Gastroesophageal sphincter (tissue), 4 donors: ENCODE data around the gene MT1M. TPM values are rescaled to one million over a fixed set of nuclear protein-coding genes. Genes with fewer than 3 reads are reported as not detected.

ENCODE experiments used
- ATAC-seq: fragments of 150-250 bp; one replicate; pipeline ENCODE4 v1.9.1; 2016; ENCODE audit warnings: mild to moderate bottlenecking, moderate library complexity
- H3K27ac ChIP-seq, 4 donors: fragments of 200-600 bp; sonication (generic) in 3 of 4; 1 replicate in 3 of 4; 2 replicates in 1 of 4; pipeline ENCODE4 v1.5.1; 2016 to 2019
- H3K27me3 ChIP-seq: fragments of 200-600 bp; sonication (generic); one replicate; pipeline ENCODE4 v1.5.1; 2019
- H3K36me3 ChIP-seq, 2 donors: fragments of 200-600 bp; sonication (generic); one replicate each; pipeline ENCODE4 v1.5.1; 2019; ENCODE audit warnings: control low read depth in 1 of 2
- H3K4me1 ChIP-seq, 3 donors: fragments of 200-600 bp; sonication (generic); 1 replicate in 2 of 3; 2 replicates in 1 of 3; pipeline ENCODE4 v1.5.1; 2016 to 2019; ENCODE audit warnings: control low read depth in 2 of 3
- H3K4me3 ChIP-seq, 2 donors: fragments of 200-600 bp; sonication (generic); one replicate each; pipeline ENCODE4 v1.5.1; 2019; ENCODE audit warnings: mild to moderate bottlenecking in 1 of 2, moderate library complexity in 1 of 2
- H3K9me3 ChIP-seq, 3 donors: fragments of 200-600 bp; sonication (generic); one replicate each; pipeline ENCODE4 v1.5.1; 2017 to 2019; ENCODE audit warnings: control low read depth in 2 of 3
- EP300 ChIP-seq: sonication (generic); formaldehyde crosslinking; IDR thresholded peaks from one replicate; pipeline ENCODE4 v1.6.1; 2017; ENCODE audit warnings: antibody characterized with exemption, mild to moderate bottlenecking
- POLR2A ChIP-seq, 2 donors: fragments of 450-650 bp; IDR thresholded peaks; one replicate each; pipeline ENCODE4 v1.6.1; 2017; ENCODE audit warnings: antibody characterized with exemption in 2 of 2, mild to moderate bottlenecking in 2 of 2, moderate library complexity in 1 of 2
- POLR2AphosphoS5 ChIP-seq: sonication (generic); formaldehyde crosslinking; IDR thresholded peaks from one replicate; pipeline ENCODE4 v1.6.1; 2017; ENCODE audit warnings: antibody characterized with exemption
- WGBS, 2 donors: methylation state at CpG; one replicate each; pipeline ENCODE4 v1.1.5; 2018; ENCODE audit warnings: low coverage in 1 of 2; 5-methylcytosine and 5-hydroxymethylcytosine counted together
- total RNA-seq, 4 donors: library from RNA; depleted of rRNA; stranded (reverse); fragments of >200 nt; gene quantifications; one replicate each; pipeline ENCODE4 v1.1.0, GENCODE V29; 2016
- TF ChIP-seq, protein P1 (sequence below), 4 experiments: fragments of 200-600 bp in 2 of 4; fragments of 450-650 bp in 2 of 4; sonication (generic) in 1 of 4; IDR thresholded peaks; one replicate each; pipeline ENCODE4 v1.5.1; 2017 to 2019; ENCODE audit warnings: antibody characterized with exemption in 4 of 4, mild to moderate bottlenecking in 2 of 4, moderate library complexity in 2 of 4

MT1M gene
- total RNA-seq, 4 donors from 2014 or later: 2.6 to 36.9 (median 6.9) TPM

DNA sequence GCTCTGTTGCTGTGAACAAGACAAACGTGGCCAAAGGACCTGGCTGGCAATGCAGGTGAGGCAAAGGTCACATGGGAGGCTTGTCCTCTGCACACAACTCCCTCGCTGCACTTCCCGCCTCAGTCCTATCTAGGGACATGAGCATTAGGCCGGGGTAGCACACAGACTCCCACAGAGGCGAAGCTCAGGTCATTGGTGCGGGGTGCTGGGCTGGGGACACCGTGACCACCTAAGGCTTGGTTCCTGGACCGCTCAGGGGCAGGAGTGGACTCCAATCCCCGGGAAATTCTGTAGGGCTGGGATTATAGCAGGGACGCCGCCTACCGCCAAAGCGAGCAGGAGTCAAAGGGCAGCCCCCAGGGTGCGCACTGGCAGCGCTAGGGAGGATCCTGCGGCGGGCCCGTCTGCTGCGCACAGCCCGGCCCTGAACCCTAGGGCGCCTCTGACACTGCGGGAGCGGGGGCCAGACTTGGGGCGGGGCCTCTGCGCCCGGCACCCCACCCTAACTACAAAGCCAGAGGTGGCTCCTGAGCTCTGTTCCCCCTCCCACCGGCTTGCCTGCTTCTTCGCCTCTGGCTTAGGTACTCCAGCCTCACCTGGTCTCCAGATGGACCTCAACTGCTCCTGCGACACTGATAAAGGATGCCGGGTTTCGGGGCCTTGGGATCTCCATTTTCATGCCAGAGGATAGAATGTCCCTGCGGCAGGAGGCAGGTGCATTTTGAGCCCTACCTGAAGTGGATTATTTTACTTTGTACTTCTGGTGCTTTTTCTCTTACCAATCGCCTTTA lies 15.4 kb downstream of the MT1M start:
- Histone ChIP-seq H3K4me1 (peaks cover 0 to 14% (median 10%) of the 10 kb centered on the region in 3 donors), H3K27me3 (peaks cover 74% of the 10 kb centered on the region), H3K4me3 (no peak overlapping the region), H3K9me3 (no peaks in the 10 kb centered on the region), H3K36me3 (no peaks in the 10 kb centered on the region), H3K27ac (no peak overlapping the region)
- no peak for ATAC-seq
- WGBS, 2 donors: 39 to 72% methylated on average over 2 to 4 of the region's 33 CpGs
- TF ChIP-seq EP300: no peak
- TF ChIP-seq, protein P1, sequence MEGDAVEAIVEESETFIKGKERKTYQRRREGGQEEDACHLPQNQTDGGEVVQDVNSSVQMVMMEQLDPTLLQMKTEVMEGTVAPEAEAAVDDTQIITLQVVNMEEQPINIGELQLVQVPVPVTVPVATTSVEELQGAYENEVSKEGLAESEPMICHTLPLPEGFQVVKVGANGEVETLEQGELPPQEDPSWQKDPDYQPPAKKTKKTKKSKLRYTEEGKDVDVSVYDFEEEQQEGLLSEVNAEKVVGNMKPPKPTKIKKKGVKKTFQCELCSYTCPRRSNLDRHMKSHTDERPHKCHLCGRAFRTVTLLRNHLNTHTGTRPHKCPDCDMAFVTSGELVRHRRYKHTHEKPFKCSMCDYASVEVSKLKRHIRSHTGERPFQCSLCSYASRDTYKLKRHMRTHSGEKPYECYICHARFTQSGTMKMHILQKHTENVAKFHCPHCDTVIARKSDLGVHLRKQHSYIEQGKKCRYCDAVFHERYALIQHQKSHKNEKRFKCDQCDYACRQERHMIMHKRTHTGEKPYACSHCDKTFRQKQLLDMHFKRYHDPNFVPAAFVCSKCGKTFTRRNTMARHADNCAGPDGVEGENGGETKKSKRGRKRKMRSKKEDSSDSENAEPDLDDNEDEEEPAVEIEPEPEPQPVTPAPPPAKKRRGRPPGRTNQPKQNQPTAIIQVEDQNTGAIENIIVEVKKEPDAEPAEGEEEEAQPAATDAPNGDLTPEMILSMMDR (IDR thresholded peaks at IDR 0.05): no peak
- TF ChIP-seq POLR2AphosphoS5: no peak
- no peak for TF ChIP-seq POLR2A (IDR thresholded peaks at IDR 0.05)

DNA sequence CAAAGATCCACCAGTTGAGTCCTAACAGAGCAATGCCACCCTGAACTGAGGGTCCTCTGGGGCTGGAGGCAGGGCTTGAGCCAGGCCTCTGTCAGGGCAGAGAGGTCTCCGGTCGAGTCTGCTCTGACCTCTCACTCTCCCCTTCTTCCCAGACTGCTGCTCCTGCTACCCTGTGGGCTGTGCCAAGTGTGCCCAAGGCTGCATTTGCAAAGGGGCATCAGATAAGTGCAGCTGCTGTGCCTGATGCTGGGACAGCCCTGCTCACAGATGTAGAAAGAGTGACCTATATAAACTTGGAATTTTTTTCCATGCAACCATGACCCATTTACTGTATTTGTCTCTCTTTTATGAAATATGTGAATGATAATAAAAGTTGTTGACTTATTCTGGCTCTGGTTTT lies 16.8 kb downstream of the MT1M start:
- H3K27ac ChIP-seq: no peak overlapping the region
- WGBS, 2 donors: no CpG with 5 or more reads among the region's 2 CpGs
- H3K36me3 ChIP-seq: no peaks in the 10 kb centered on the region
- H3K27me3 ChIP-seq: peaks cover 60% of the 10 kb centered on the region
- TF ChIP-seq EP300 (no peak), POLR2AphosphoS5 (no peak), POLR2A (IDR thresholded peaks at IDR 0.05) (no peak)
- TF ChIP-seq, protein P1 (IDR thresholded peaks at IDR 0.05): no peak
- H3K4me1 ChIP-seq: no peaks in the 10 kb centered on the region
- no peaks in the 10 kb centered on the region for H3K9me3 ChIP-seq
- no peak for ATAC-seq
- H3K4me3 ChIP-seq: no peak overlapping the region

DNA sequence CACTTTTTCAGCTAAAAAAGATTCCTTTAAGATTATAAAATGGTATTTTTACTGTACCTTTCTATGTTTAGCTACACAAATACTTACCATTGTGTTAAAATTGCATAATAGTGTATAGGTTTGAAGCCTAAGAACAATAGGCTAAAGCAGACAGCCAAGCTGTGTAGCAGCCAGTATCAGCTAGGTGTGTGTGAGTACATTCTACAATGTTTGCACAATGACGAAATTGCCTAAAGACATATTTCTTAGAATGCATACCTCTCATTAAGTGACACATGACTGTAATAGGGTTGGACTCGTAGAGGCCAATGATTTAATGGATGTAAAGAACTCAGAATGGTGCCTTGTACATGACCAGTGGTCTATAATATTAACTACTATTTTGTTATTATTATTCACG lies 17.4 kb downstream of the MT1M start:
- H3K4me3 ChIP-seq: no peak overlapping the region
- ATAC-seq: no peak
- H3K4me1 ChIP-seq: no peaks in the 10 kb centered on the region
- TF ChIP-seq EP300: no peak
- no peak for TF ChIP-seq POLR2AphosphoS5
- H3K36me3 ChIP-seq: no peaks in the 10 kb centered on the region
- no peak overlapping the region for H3K27ac ChIP-seq
- WGBS, 2 donors: 84 to 92% methylated on average over 3 of the region's 3 CpGs
- peaks cover 54% of the 10 kb centered on the region for H3K27me3 ChIP-seq
- H3K9me3 ChIP-seq: no peaks in the 10 kb centered on the region

DNA sequence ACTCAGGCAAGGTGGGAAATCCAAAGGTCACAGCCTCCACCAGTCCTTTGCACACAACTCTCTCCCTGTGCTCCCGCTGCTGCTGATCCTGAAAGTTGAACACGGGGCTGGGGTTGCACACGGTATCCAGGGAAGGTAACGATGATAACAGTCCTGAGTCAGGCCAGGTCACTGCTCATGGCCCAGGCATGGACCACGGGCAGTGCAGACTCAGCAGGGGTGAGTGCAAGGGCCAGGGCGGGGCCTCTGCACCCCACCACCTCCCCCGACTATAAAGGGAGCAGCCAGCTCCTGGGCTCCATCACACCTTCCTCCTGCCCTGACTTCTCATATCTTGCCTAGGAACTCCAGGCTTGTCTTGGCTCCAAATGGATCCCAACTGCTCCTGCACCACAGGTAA lies 19.1 kb downstream of the MT1M start, which contains the start of gene MT1B:
Gene MT1B, plus strand, starts transcription at position 301 of the 400 bp plus-strand sequence. Its CDS starts 68 bp downstream, at position 369.
- no CpG with 5 or more reads among the region's 7 CpGs for WGBS, 2 donors
- Histone ChIP-seq H3K4me1 (no peaks in the 10 kb centered on the region), H3K4me3 (no peak within 1 kb of the TSS), H3K27me3 (peaks cover 37% of the 10 kb centered on the region), H3K36me3 (no peaks in the 10 kb centered on the region), H3K9me3 (no peaks in the 10 kb centered on the region), H3K27ac (no peak within 1 kb of the TSS)
- TF ChIP-seq EP300 (no peak), POLR2AphosphoS5 (no peak), POLR2A (IDR thresholded peaks at IDR 0.05) (no peak)
- TF ChIP-seq, protein P1 (IDR thresholded peaks at IDR 0.05): no peak
- no peak for ATAC-seq

DNA sequence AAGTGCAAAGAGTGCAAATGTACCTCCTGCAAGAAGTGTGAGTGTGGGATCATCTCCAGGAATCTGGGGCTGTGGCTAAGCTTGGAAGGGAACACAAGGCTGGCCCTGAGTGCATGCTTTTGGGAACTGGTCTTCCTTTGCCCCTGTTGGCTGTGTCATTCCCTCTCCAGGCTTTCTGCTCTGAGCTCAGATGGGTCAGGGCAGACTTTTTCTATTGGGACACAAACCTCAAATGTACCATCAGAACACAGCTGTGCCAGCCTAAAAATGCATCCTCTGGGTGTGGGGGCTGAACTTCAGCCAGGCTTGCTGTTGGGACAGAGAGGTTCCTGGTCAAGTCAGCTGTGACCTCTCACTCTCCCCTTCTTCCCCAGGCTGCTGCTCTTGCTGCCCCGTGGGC lies 20.1 kb downstream of the MT1M start:
- no peak overlapping the region for H3K27ac ChIP-seq
- H3K4me1 ChIP-seq: peaks cover 0 to 5% (median 0%) of the 10 kb centered on the region in 3 donors
- peaks cover 32% of the 10 kb centered on the region for H3K27me3 ChIP-seq
- 43 to 67% methylated on average over 1 of the region's 1 CpG for WGBS, 2 donors
- ATAC-seq: no peak
- H3K36me3 ChIP-seq: no peaks in the 10 kb centered on the region
- no peak overlapping the region for H3K4me3 ChIP-seq
- TF ChIP-seq POLR2A (IDR thresholded peaks at IDR 0.05) (no peak), POLR2AphosphoS5 (no peak), EP300 (no peak)
- TF ChIP-seq, protein P1 (IDR thresholded peaks at IDR 0.05): no peak
- H3K9me3 ChIP-seq: no peaks in the 10 kb centered on the region
